HUES6 (cell line): ENCODE measurements around the gene IQCM.

Experiments used
- H3K27ac ChIP-seq: 2 replicates; pipeline ENCODE4 v1.7.0; 2013; ENCODE audit warnings: low read depth, mild to moderate bottlenecking, low read length, inconsistent platforms
- H3K27me3 ChIP-seq: 2 replicates; pipeline ENCODE4 v1.6.1; 2013; ENCODE audit warnings: low read length; ENCODE audit not compliant: control insufficient read depth, insufficient read depth
- H3K36me3 ChIP-seq: 2 replicates; pipeline ENCODE4 v1.6.1; 2013; ENCODE audit warnings: low read length; ENCODE audit not compliant: control insufficient read depth, insufficient read depth
- H3K4me1 ChIP-seq: 2 replicates; pipeline ENCODE4 v1.6.1; 2013; ENCODE audit warnings: low read length; ENCODE audit not compliant: control insufficient read depth, insufficient read depth
- H3K4me3 ChIP-seq: 2 replicates; pipeline ENCODE4 v1.5.1; 2013; ENCODE audit warnings: low read depth, low read length
- H3K9ac ChIP-seq: one replicate; pipeline ENCODE4 v1.6.1; 2013; ENCODE audit warnings: mild to moderate bottlenecking, low read length
- H3K9me3 ChIP-seq: 2 replicates; pipeline ENCODE4 v1.6.1; 2013; ENCODE audit warnings: low read depth, low read length; ENCODE audit not compliant: control insufficient read depth, insufficient read depth

IQCM gene

DNA sequence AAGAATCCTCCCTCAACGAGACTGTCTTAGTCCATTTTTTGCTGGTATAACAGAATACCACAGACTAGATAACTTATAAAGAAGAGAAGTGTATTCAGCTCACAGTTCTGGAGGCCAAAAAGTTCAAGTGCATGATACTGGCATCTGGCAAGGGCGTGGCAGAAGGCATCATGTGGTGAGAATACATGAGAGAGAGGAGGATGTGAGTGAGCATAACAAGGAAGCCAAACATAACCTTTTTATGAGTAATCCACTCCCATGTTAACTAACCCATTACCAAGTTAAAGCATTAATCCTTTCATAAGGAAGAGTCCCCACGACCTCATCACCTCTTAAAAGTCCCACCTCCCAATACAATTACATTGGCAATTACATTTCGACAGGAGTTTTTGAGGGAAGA lies 504.6 kb downstream of the IQCM start:
- H3K9me3 ChIP-seq = peaks cover 2% of the 10 kb centered on the region; the same call in 1 of the 2 replicates
- no peak overlapping the region for H3K4me3 ChIP-seq

DNA sequence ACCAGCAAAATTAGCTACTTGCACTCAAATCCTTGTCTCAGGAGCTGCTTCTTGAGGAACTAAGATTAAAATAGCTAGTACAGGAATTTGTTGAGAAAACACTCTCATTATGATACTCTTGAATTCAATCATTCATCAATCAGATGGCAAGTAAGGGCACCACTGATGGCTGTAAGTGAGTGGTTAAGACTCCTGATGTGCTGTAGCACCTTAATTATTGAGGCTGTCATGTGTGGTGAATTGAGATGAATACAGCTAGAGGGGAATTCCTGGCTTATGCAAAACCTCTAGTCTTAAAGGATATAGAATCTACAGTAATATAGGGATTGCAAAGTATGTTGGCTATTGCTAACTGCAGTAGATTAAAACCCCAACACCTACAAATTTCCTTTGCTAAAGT lies 509.1 kb downstream of the IQCM start:
- no peaks in the 10 kb centered on the region for H3K9me3 ChIP-seq
- H3K9ac ChIP-seq = no peak overlapping the region
- H3K4me3 ChIP-seq = no peak overlapping the region
- H3K27ac ChIP-seq = no peak overlapping the region
- H3K36me3 ChIP-seq = no peaks in the 10 kb centered on the region
- H3K27me3 ChIP-seq = no peaks in the 10 kb centered on the region
- H3K4me1 ChIP-seq = no peaks in the 10 kb centered on the region

More for the DNA sequence above, 504.6 kb downstream of the IQCM start:
- Histone ChIP-seq H3K9ac (no peak overlapping the region), H3K36me3 (no peaks in the 10 kb centered on the region), H3K27me3 (no peaks in the 10 kb centered on the region), H3K27ac (no peak overlapping the region), H3K4me1 (no peaks in the 10 kb centered on the region)
